HepG2 (cell line): ENCODE results near the gene ZACN. TPM values are rescaled to one million over a fixed set of nuclear protein-coding genes. Genes with fewer than 3 reads are reported as not detected.
A peak's percentile ranks its signal among the peaks of the same experiment; 100 is the strongest.

Experiments used
- AGO2 ChIP-seq: fragments of 200-400 bp; formaldehyde crosslinking; optimal IDR thresholded peaks from 2 replicates; pipeline ENCODE3; 2017; ENCODE audit warnings: mild to moderate bottlenecking, low read depth, low read length, moderate library complexity
- ATF1 ChIP-seq: IDR thresholded peaks from 2 replicates; pipeline ENCODE4 v1.6.1; 2016; ENCODE audit warnings: mild to moderate bottlenecking, control low read depth
- ATRX ChIP-seq: sonication (generic); formaldehyde crosslinking; IDR thresholded peaks from 2 replicates; pipeline ENCODE4 v1.4.0; 2020; ENCODE audit warnings: missing genetic modification reagents, borderline replicate concordance
- ELK4 ChIP-seq: sonication (generic); formaldehyde crosslinking; IDR thresholded peaks from 2 replicates; pipeline ENCODE4 v1.9.0; 2021; ENCODE audit warnings: missing genetic modification reagents, borderline replicate concordance
- HDAC1 ChIP-seq: sonication (generic); formaldehyde crosslinking; IDR thresholded peaks from 2 replicates; pipeline ENCODE4 v1.5.1; 2020; ENCODE audit warnings: mild to moderate bottlenecking, missing genetic modification reagents
- HMGA1 ChIP-seq: sonication (generic); formaldehyde crosslinking; conservative IDR thresholded peaks from 2 replicates; pipeline ENCODE4 v1.4.0; 2020; ENCODE audit warnings: missing genetic modification reagents
- HNF1A ChIP-seq, 2 experiments: sonication (generic) in 1 of 2; formaldehyde crosslinking in 1 of 2; IDR thresholded peaks; 2 replicates each; pipeline versions ENCODE4 v1.4.0 to v1.6.1; 2016 to 2020; ENCODE audit warnings: borderline replicate concordance in 1 of 2, low read depth in 1 of 2, mild to moderate bottlenecking in 1 of 2, missing genetic modification reagents in 1 of 2
- ISL2 ChIP-seq: sonication (generic); formaldehyde crosslinking; IDR thresholded peaks from 2 replicates; pipeline ENCODE4 v1.5.0; 2020; ENCODE audit warnings: missing genetic modification reagents
- PRDM10 ChIP-seq: sonication (generic); formaldehyde crosslinking; IDR thresholded peaks from 2 replicates; pipeline ENCODE4 v1.4.0; 2020; ENCODE audit warnings: low read depth, missing genetic modification reagents
- RFX3 ChIP-seq: IDR thresholded peaks from 2 replicates; pipeline ENCODE4 v1.6.1; 2016; ENCODE audit warnings: missing biosample characterization, missing genetic modification reagents
- SRSF4 ChIP-seq: fragments of 200-400 bp; formaldehyde crosslinking; IDR thresholded peaks from one replicate; pipeline ENCODE4 v1.6.1; 2018; ENCODE audit warnings: mild to moderate bottlenecking, low read depth, low read length, moderate library complexity; ENCODE audit not compliant: poor library complexity, severe bottlenecking
- TBX3 ChIP-seq: fragments of 450-650 bp; IDR thresholded peaks from 2 replicates; pipeline ENCODE4 v1.6.1; 2017; ENCODE audit warnings: antibody characterized with exemption, mild to moderate bottlenecking, inconsistent platforms, borderline replicate concordance
- TCF7 ChIP-seq: sonication (generic); IDR thresholded peaks from 2 replicates; pipeline ENCODE4 v1.6.1; 2016; ENCODE audit warnings: antibody characterized with exemption, low read depth
- TP53 ChIP-seq: sonication (generic); formaldehyde crosslinking; conservative IDR thresholded peaks from 2 replicates; pipeline ENCODE4 v1.4.0; 2020; ENCODE audit warnings: missing genetic modification reagents
- ZNF563 ChIP-seq: sonication (generic); formaldehyde crosslinking; IDR thresholded peaks from 2 replicates; pipeline ENCODE4 v1.8.0; 2022; ENCODE audit warnings: mild to moderate bottlenecking, moderate library complexity, missing genetic modification reagents
- ZNF724P ChIP-seq: sonication (generic); formaldehyde crosslinking; IDR thresholded peaks from 2 replicates; pipeline ENCODE4 v1.8.0; 2022; ENCODE audit warnings: missing genetic modification reagents, borderline replicate concordance
- ZNF788 ChIP-seq: sonication (generic); formaldehyde crosslinking; IDR thresholded peaks from 2 replicates; pipeline ENCODE4 v1.5.0; 2020; ENCODE audit warnings: mild to moderate bottlenecking, missing genetic modification reagents, borderline replicate concordance
- polyA plus RNA-seq, 8 experiments: library from polyadenylated mRNA; depleted of rRNA in 3 of 8; stranded (reverse) in 7 of 8; unstranded in 1 of 8; fragments of >200 nt; fragmentation: Illumina TruSeq in 4 of 8; extraction: Trizol in 4 of 8; gene quantifications; 2 replicates each; pipeline versions ENCODE4 v1.2.1 to v1.2.3, GENCODE V29; 2011 to 2016; ENCODE audit warnings: low read depth in 4 of 8, missing spikeins in 1 of 8, mixed read lengths in 1 of 8; ENCODE audit not compliant: insufficient read depth in 1 of 8
- total RNA-seq, 5 experiments: library from RNA; depleted of rRNA; stranded (reverse); fragments of >200 nt; fragmentation: Illumina TruSeq; extraction: Trizol; gene quantifications; 2 replicates each; pipeline ENCODE4 v1.2.3, GENCODE V29; 2016; ENCODE audit warnings: low read depth in 1 of 5
- TF ChIP-seq, protein P1 (sequence below): conservative IDR thresholded peaks from 2 replicates; pipeline ENCODE4 v1.6.1; 2018; ENCODE audit warnings: missing genetic modification reagents

ZACN gene
- total and polyA plus RNA-seq, 2 of the 13 experiments (the other 11 are each of a cell fraction or from before 2014, with no cell fraction given): 0.11 to 0.15 TPM

DNA sequence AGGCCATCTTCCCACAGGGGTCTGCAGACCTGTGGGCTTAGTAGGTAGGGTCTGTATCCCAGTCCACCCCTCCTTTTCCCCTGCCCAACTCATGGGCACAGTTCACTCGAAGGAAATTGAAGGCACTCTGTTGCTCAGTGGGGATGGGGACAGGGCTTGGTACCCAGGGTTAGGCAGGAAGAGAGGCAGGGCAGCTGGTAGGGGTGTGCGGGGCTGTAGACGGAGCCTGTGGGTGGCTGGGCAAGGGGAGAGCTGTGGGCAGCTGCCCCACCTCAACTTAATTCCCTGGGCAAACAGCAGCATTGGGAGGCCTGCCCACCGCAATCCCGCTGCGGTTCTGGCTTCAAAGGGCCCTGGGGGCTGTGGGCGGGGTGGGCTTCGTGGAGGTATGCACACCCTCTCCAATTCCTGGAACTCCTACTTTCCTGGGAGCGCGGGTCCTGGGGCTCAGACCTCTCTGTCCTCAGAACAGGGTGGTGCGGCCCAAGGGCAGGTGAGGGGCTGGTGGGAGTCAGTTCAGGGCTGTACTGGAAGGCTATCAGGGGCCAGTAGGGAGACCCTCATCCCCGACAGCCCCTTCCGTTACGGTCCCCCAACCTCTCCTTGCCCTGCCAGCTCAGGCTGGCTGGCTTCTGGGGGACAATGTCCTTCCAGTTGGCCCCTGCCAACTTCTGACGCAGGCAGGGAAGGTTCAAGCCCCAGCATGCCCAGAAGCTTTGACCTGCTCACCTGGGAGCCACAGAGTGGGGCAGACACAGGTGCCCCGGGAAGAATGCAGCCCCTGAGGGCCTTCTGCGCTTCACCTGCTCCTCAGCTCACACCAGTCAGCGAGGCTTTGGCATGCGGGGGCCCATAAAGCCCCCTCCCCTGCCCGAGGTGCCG, 53.0 kb downstream of the ZACN start (continued):
- no peak for TF ChIP-seq ATF1 (CRISPR knock-in tag)
- no peak for TF ChIP-seq AGO2
- TF ChIP-seq ISL2: 0 out of 2 replicates have a peak, but pooled peaks have one; percentile 21
- no peak for TF ChIP-seq ATRX (CRISPR knock-in tag)
- TF ChIP-seq TP53: no peak
- no peak for TF ChIP-seq ELK4 (CRISPR knock-in tag)
- TF ChIP-seq TCF7: peak; percentile 75
- TF ChIP-seq, protein P1, sequence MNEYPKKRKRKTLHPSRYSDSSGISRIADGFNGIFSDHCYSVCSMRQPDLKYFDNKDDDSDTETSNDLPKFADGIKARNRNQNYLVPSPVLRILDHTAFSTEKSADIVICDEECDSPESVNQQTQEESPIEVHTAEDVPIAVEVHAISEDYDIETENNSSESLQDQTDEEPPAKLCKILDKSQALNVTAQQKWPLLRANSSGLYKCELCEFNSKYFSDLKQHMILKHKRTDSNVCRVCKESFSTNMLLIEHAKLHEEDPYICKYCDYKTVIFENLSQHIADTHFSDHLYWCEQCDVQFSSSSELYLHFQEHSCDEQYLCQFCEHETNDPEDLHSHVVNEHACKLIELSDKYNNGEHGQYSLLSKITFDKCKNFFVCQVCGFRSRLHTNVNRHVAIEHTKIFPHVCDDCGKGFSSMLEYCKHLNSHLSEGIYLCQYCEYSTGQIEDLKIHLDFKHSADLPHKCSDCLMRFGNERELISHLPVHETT (CRISPR knock-in tag): 0 out of 2 replicates have a peak, but pooled peaks have one; percentile 32
- TF ChIP-seq HNF1A (IDR thresholded peaks at IDR 0.05; ENCODE audit: low read depth): no peak
- TF ChIP-seq HNF1A (CRISPR knock-in tag; IDR thresholded peaks at IDR 0.05; ENCODE audit: borderline replicate concordance): no peak
- TF ChIP-seq ZNF788 (CRISPR knock-in tag): 0 out of 2 replicates have a peak, but pooled peaks have one; percentile 7
- 0 out of 2 replicates have a peak, but pooled peaks have one; percentile 10 for TF ChIP-seq ZNF563 (CRISPR knock-in tag)
- TF ChIP-seq HDAC1 (CRISPR knock-in tag): 0 out of 2 replicates have a peak, but pooled peaks have one; percentile 35
- no peak for TF ChIP-seq PRDM10 (CRISPR knock-in tag)
- TF ChIP-seq ZNF724P (CRISPR knock-in tag): no peak
- TF ChIP-seq TBX3: no peak
- no peak for TF ChIP-seq RFX3
- TF ChIP-seq SRSF4: no peak
- no peak for TF ChIP-seq HMGA1 (CRISPR knock-in tag)
